H1 (cell line): ENCODE data around the gene ASTN2. TPM values are rescaled to one million over a fixed set of nuclear protein-coding genes. Genes with fewer than 3 reads are reported as not detected.

Experiments used
- CTCF ChIA-PET: fragments of 300-600 bp; sonication (Branson Sonifier 250); formaldehyde crosslinking; loops from one replicate; lab custom pipeline; 2021; ENCODE audit not compliant: partially characterized antibody; lab: Charles Lee
- POLR2A ChIA-PET: fragments of 300-600 bp; sonication (Branson Sonifier 250); formaldehyde crosslinking; loops from one replicate; lab custom pipeline; 2021; ENCODE audit warnings: inconsistent platforms; ENCODE audit not compliant: partially characterized antibody; lab: Charles Lee
- DNase-seq, 2 experiments: peaks; one replicate each; pipeline versions ENCODE4 v3.0.0 to v3.0.0-alpha.2; 2010 to 2022; ENCODE audit warnings: low spot score in 2 of 2, low read depth in 1 of 2, mixed read lengths in 1 of 2
- FAIRE-seq: peaks from 2 replicates; lab custom pipeline; 2011; peaks lifted over from hg19 to GRCh38; lab: Jason Lieb, UNC
- H2AFZ ChIP-seq: 2 replicates; pipeline ENCODE4 v1.8.1; 2012; ENCODE audit warnings: low read length, inconsistent platforms
- H2AK5ac ChIP-seq: 2 replicates; pipeline ENCODE4 v1.6.1; 2013; ENCODE audit warnings: low read depth, low read length
- H2BK120ac ChIP-seq: replicated peaks from 2 replicates; pipeline ENCODE3; 2013; ENCODE audit warnings: low read depth, low read length, inconsistent platforms
- H2BK12ac ChIP-seq: 2 replicates; pipeline ENCODE4 v1.6.1; 2013; ENCODE audit warnings: low read depth, low read length
- H2BK15ac ChIP-seq: 2 replicates; pipeline ENCODE4 v1.6.1; 2013; ENCODE audit warnings: low read length
- H2BK20ac ChIP-seq: 2 replicates; pipeline ENCODE4 v1.6.1; 2013; ENCODE audit warnings: low read length
- H2BK5ac ChIP-seq: 2 replicates; pipeline ENCODE4 v1.6.1; 2013; ENCODE audit warnings: low read depth, low read length
- H3K14ac ChIP-seq: 2 replicates; pipeline ENCODE4 v1.6.1; 2013; ENCODE audit warnings: inconsistent platforms; ENCODE audit not compliant: insufficient read length
- H3K18ac ChIP-seq: 2 replicates; pipeline ENCODE4 v1.6.1; 2013; ENCODE audit warnings: low read length; ENCODE audit errors: extremely low read depth
- H3K23ac ChIP-seq: 2 replicates; pipeline ENCODE4 v1.6.1; 2013; ENCODE audit warnings: inconsistent platforms; ENCODE audit not compliant: insufficient read length
- H3K23me2 ChIP-seq: 2 replicates; pipeline ENCODE4 v1.6.1; 2013; ENCODE audit warnings: low read depth, low read length
- H3K27ac ChIP-seq: 2 replicates; pipeline ENCODE4 v1.6.1; 2011; ENCODE audit warnings: low read depth, low read length, inconsistent platforms
- H3K27me3 ChIP-seq, 4 experiments: replicated peaks in 1 of 4; 1 replicate in 1 of 4; 2 replicates in 3 of 4; pipeline versions ENCODE4 v1.6.1 to v1.8.1; 2011 to 2013; ENCODE audit warnings: low read length in 3 of 4, mild to moderate bottlenecking in 3 of 4, inconsistent platforms in 2 of 4, mixed read lengths in 2 of 4, moderate library complexity in 1 of 4; ENCODE audit not compliant: control insufficient read depth in 3 of 4, insufficient read depth in 3 of 4; ENCODE audit errors: extremely low read depth in 1 of 4
- H3K36me3 ChIP-seq, 4 experiments: 2 replicates each; pipeline versions ENCODE4 v1.6.1 to v1.8.1; 2011 to 2013; ENCODE audit warnings: mild to moderate bottlenecking in 4 of 4, low read length in 3 of 4, moderate library complexity in 2 of 4, control low read depth in 1 of 4, inconsistent platforms in 1 of 4; ENCODE audit not compliant: insufficient read depth in 4 of 4, control insufficient read depth in 2 of 4
- H3K4ac ChIP-seq: replicated peaks from 2 replicates; pipeline ENCODE3; 2013; ENCODE audit warnings: low read length, low read depth, mixed read lengths, inconsistent platforms; ENCODE audit not compliant: insufficient read length
- H3K4me1 ChIP-seq, 4 experiments: replicated peaks in 1 of 4; 1 replicate in 1 of 4; 2 replicates in 3 of 4; pipeline versions ENCODE4 v1.6.1 to v1.8.1; 2011 to 2013; ENCODE audit warnings: low read length in 3 of 4, inconsistent platforms in 2 of 4, mixed read lengths in 1 of 4; ENCODE audit not compliant: insufficient read depth in 4 of 4, control insufficient read depth in 3 of 4
- H3K4me2 ChIP-seq, 2 experiments: 2 replicates each; pipeline versions ENCODE4 v1.6.1 to v1.8.1; 2011 to 2013; ENCODE audit warnings: low read depth in 2 of 2, low read length in 2 of 2, control low read depth in 1 of 2, inconsistent platforms in 1 of 2, mild to moderate bottlenecking in 1 of 2; ENCODE audit not compliant: insufficient read depth in 1 of 2
- H3K4me3 ChIP-seq, 4 experiments: fragments of 200-600, 300-600 bp in 1 of 4; sonication (generic), shearing (Covaris generic), sonication (Bioruptor Twin) in 1 of 4; 2 replicates each; pipeline versions ENCODE4 v1.5.1 to v1.8.1; 2011 to 2016; ENCODE audit warnings: low read length in 4 of 4, low read depth in 3 of 4, control low read depth in 2 of 4, inconsistent platforms in 2 of 4, mild to moderate bottlenecking in 2 of 4, mixed read lengths in 1 of 4, moderate library complexity in 1 of 4; ENCODE audit not compliant: insufficient read depth in 2 of 4; ENCODE audit errors: extremely low read depth in 1 of 4
- H3K56ac ChIP-seq: replicated peaks from 2 replicates; pipeline ENCODE3; 2013; ENCODE audit warnings: low read depth, mild to moderate bottlenecking, mixed read lengths, low read length, inconsistent platforms; ENCODE audit not compliant: insufficient read length
- H3K79me1 ChIP-seq: 2 replicates; pipeline ENCODE4 v1.6.1; 2013; ENCODE audit warnings: low read depth, low read length, control low read depth
- H3K79me2 ChIP-seq, 2 experiments: 2 replicates each; pipeline versions ENCODE4 v1.6.1 to v1.8.1; 2012 to 2013; ENCODE audit warnings: low read length in 2 of 2, mild to moderate bottlenecking in 2 of 2, inconsistent platforms in 1 of 2; ENCODE audit not compliant: insufficient read depth in 2 of 2, control insufficient read depth in 1 of 2
- H3K9ac ChIP-seq, 4 experiments: replicated peaks in 1 of 4; 1 replicate in 1 of 4; 2 replicates in 3 of 4; pipeline versions ENCODE4 v1.6.1 to v1.8.1; 2011 to 2013; ENCODE audit warnings: low read depth in 3 of 4, low read length in 3 of 4, control low read depth in 2 of 4, mild to moderate bottlenecking in 2 of 4, moderate library complexity in 2 of 4, inconsistent platforms in 1 of 4; ENCODE audit errors: extremely low read depth in 1 of 4
- H3K9me3 ChIP-seq, 2 experiments: 2 replicates each; pipeline versions ENCODE4 v1.6.1 to v1.8.1; 2012 to 2013; ENCODE audit warnings: mild to moderate bottlenecking in 2 of 2, moderate library complexity in 2 of 2, control low read depth in 1 of 2, inconsistent platforms in 1 of 2, low read depth in 1 of 2, low read length in 1 of 2, mixed read lengths in 1 of 2; ENCODE audit not compliant: insufficient read depth in 2 of 2
- H4K20me1 ChIP-seq, 2 experiments: replicated peaks in 1 of 2; 2 replicates each; pipeline versions ENCODE3 to v1.8.1; 2011 to 2013; ENCODE audit warnings: inconsistent platforms in 2 of 2, low read length in 2 of 2, mild to moderate bottlenecking in 1 of 2; ENCODE audit not compliant: insufficient read depth in 2 of 2, control insufficient read depth in 1 of 2
- H4K5ac ChIP-seq: 2 replicates; pipeline ENCODE4 v1.6.1; 2013; ENCODE audit warnings: low read length, low read depth, mixed read lengths, inconsistent platforms; ENCODE audit not compliant: insufficient read length
- H4K8ac ChIP-seq: 2 replicates; pipeline ENCODE4 v1.8.0; 2013; ENCODE audit warnings: mild to moderate bottlenecking, moderate library complexity, low read length, inconsistent platforms; ENCODE audit not compliant: insufficient read depth; ENCODE audit errors: extremely low read depth
- H4K91ac ChIP-seq: replicated peaks from 2 replicates; pipeline ENCODE3; 2013; ENCODE audit warnings: low read length, mixed read lengths, inconsistent platforms; ENCODE audit not compliant: insufficient read length
- BRCA1 ChIP-seq: IDR thresholded peaks from 2 replicates; pipeline ENCODE4 v1.6.1; 2012; ENCODE audit warnings: low read depth, low read length, improper control_type of control experiment
- CBX5 ChIP-seq: fragments of 300-800, 300-1000 bp; sonication (generic); IDR thresholded peaks from 2 replicates; pipeline ENCODE4 v1.7.1; 2016; ENCODE audit warnings: antibody characterized with exemption, low read length, low read depth
- EZH2 ChIP-seq: fragments of 200-600 bp; sonication (generic); IDR thresholded peaks from 2 replicates; pipeline ENCODE4 v1.7.1; 2012; ENCODE audit warnings: low read depth, mild to moderate bottlenecking, moderate library complexity, low read length, inconsistent platforms; ENCODE audit not compliant: severe bottlenecking
- JUN ChIP-seq: IDR thresholded peaks from 2 replicates; pipeline ENCODE4 v1.6.1; 2011; ENCODE audit warnings: low read depth, mild to moderate bottlenecking, improper control_type of control experiment, low read length
- NRF1 ChIP-seq: IDR thresholded peaks from 2 replicates; pipeline ENCODE4 v1.6.1; 2011; ENCODE audit warnings: mild to moderate bottlenecking, low read depth, low read length, improper control_type of control experiment
- RAD21 ChIP-seq, 2 experiments: IDR thresholded peaks in 1 of 2; conservative IDR thresholded peaks in 1 of 2; 2 replicates each; pipeline ENCODE4 v1.6.1; 2011; ENCODE audit warnings: low read depth in 2 of 2, low read length in 2 of 2, improper control_type of control experiment in 1 of 2, inconsistent platforms in 1 of 2, mild to moderate bottlenecking in 1 of 2, moderate library complexity in 1 of 2
- SAP30 ChIP-seq: fragments of 300-600 bp; sonication (generic); IDR thresholded peaks from 2 replicates; pipeline ENCODE4 v1.7.1; 2012; ENCODE audit warnings: low read length, moderate library complexity, mild to moderate bottlenecking, inconsistent platforms; ENCODE audit not compliant: insufficient read depth, insufficient replicate concordance
- YY1 ChIP-seq: IDR thresholded peaks from 2 replicates; pipeline ENCODE4 v1.6.1; 2011; ENCODE audit warnings: low read depth, mild to moderate bottlenecking, low read length
- WGBS, 2 experiments: shearing (Covaris generic) in 1 of 2; methylation state at CpG; one replicate each; pipeline versions ENCODE4 v1.1.6 to v1.1.7; 2013 to 2015; ENCODE audit warnings: low lambda C conversion rate in 2 of 2, mixed read lengths in 2 of 2, inconsistent platforms in 1 of 2, low coverage in 1 of 2, missing lambda C conversion rate in 1 of 2; ENCODE audit not compliant: insufficient replicate concordance in 2 of 2, insufficient coverage in 1 of 2, insufficient read length in 1 of 2; ENCODE audit errors: extremely low coverage in 1 of 2, missing lambda C conversion rate in 1 of 2; 5-methylcytosine and 5-hydroxymethylcytosine counted together
- polyA plus RNA-seq, 7 experiments: library from polyadenylated mRNA; depleted of rRNA in 3 of 7; stranded (reverse) in 5 of 7; unstranded in 2 of 7; fragments of >200 nt in 5 of 7; fragments of 200-250 nt in 2 of 7; gene quantifications; 1 replicate in 5 of 7; 2 replicates in 1 of 7; 4 replicates in 1 of 7; pipeline versions ENCODE4 v1.2.1 to v1.2.3, GENCODE V29; 2011 to 2013; ENCODE audit warnings: missing spikeins in 2 of 7, mixed read lengths in 2 of 7
- total RNA-seq: library from RNA; stranded (reverse); fragmentation: NEBNext Ultra II Directional; extraction: Animal tissue kit (Norgen Biotek cat#: 25700); gene quantifications from 2 replicates; pipeline ENCODE4 v1.2.1, GENCODE V29; 2021
- TF ChIP-seq, protein P1 (sequence below), 3 experiments: IDR thresholded peaks; 1 replicate in 2 of 3; 2 replicates in 1 of 3; pipeline versions ENCODE4 v1.5.1 to v1.6.1; 2011; ENCODE audit warnings: low read length in 3 of 3, mild to moderate bottlenecking in 3 of 3, inconsistent platforms in 2 of 3, low read depth in 1 of 3, moderate library complexity in 1 of 3; ENCODE audit not compliant: insufficient read depth in 1 of 3; ENCODE audit errors: control extremely low read depth in 1 of 3

The ASTN2 gene
- total and polyA plus RNA-seq, 2 of the 8 experiments (the other 6 are each of a cell fraction or from before 2014, with no cell fraction given), result 8.2 to 13.7 TPM

DNA sequence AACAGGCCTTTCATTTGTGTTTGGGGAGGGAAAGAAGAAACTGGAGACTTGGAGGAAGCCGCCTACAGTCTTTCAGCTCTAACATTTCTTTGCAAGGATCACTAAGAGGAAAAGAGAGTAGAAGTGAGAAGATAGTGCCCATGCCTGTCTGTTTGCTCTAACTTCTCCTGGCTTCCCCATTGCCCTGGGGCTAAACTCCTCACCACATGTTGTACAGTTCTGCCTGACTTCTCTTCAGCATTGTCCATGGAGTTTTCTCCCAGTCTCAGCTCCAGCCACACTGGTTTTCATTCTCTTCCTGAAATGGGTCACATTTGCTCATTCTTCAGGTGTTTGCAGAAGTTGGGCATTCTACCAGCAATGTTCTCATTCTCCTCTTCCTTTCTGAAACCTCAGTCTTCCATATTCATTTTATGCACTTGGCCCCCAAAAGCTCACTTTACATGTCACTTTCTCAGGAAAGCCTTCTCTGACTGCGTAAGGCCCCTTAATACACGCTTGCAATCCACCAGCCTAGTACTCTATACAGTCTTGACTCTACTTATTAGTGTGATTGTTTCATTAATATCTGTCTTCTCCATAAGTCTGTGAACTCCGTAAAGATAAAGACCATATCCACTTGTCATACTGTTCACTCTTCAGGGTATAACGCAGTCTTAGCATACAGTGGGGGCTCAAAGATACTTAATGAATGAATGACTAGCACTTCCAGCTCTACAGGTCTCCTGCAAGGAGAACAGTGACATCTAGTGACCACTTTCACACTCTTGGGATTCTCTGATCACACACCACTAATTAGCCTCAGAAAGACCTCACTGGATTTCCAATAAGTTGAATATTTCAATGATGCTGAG is 768.0 kb downstream of the ASTN2 start:
- Histone ChIP-seq H3K79me2 (no peaks in the 10 kb centered on the region), H3K4me1 (no peaks in the 10 kb centered on the region), H3K14ac (no peak overlapping the region), H2BK5ac (no peak overlapping the region), H3K56ac (no peak overlapping the region), H2BK12ac (no peak overlapping the region), H2BK120ac (no peak overlapping the region), H3K79me1 (no peaks in the 10 kb centered on the region), H3K9ac (no peak overlapping the region), H3K4ac (no peak overlapping the region), H2AFZ (no peak overlapping the region), H3K27me3 (no peaks in the 10 kb centered on the region), H3K27ac (no peak overlapping the region), H2BK20ac (no peak overlapping the region), H4K8ac (no peak overlapping the region), H3K36me3 (no peaks in the 10 kb centered on the region), H4K91ac (no peak overlapping the region), H2AK5ac (no peak overlapping the region), H4K20me1 (no peaks in the 10 kb centered on the region), H3K9me3 (no peaks in the 10 kb centered on the region), H3K18ac (no peak overlapping the region), H3K23ac (no peak overlapping the region), H4K5ac (no peak overlapping the region), H3K4me3 (no peak overlapping the region), H3K4me2 (no peak overlapping the region), H2BK15ac (no peak overlapping the region), H3K23me2 (no peaks in the 10 kb centered on the region)
- no peak for DNase-seq
- CTCF ChIA-PET, result interaction anchor here (0.8 to 3.8 kb wide), 22 partner anchors 12 to 1055 kb away, joined by 3 to 66 read pairs (median 4); no protein-coding TSS in a partner anchor
- WGBS, 2 experiments, result 84% methylated on average over 5 of the region's 5 CpGs; no CpG with 5 or more reads in 1 of the 2 experiments
- peak; percentile 82 for FAIRE-seq
- POLR2A ChIA-PET, result no interaction called here
- TF ChIP-seq EZH2 (no peak), JUN (no peak), RAD21 (IDR thresholded peaks at IDR 0.05 in 1 of 2, conservative IDR thresholded peaks at IDR 0.05 in 1 of 2; ENCODE audit: low read depth in 2 of 2, low read length in 2 of 2) (peak; percentile 79 to 81), SAP30 (no peak), CBX5 (no peak), BRCA1 (no peak), YY1 (no peak), NRF1 (no peak)
- TF ChIP-seq, protein P1, sequence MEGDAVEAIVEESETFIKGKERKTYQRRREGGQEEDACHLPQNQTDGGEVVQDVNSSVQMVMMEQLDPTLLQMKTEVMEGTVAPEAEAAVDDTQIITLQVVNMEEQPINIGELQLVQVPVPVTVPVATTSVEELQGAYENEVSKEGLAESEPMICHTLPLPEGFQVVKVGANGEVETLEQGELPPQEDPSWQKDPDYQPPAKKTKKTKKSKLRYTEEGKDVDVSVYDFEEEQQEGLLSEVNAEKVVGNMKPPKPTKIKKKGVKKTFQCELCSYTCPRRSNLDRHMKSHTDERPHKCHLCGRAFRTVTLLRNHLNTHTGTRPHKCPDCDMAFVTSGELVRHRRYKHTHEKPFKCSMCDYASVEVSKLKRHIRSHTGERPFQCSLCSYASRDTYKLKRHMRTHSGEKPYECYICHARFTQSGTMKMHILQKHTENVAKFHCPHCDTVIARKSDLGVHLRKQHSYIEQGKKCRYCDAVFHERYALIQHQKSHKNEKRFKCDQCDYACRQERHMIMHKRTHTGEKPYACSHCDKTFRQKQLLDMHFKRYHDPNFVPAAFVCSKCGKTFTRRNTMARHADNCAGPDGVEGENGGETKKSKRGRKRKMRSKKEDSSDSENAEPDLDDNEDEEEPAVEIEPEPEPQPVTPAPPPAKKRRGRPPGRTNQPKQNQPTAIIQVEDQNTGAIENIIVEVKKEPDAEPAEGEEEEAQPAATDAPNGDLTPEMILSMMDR (IDR thresholded peaks at IDR 0.05; ENCODE audit: control extremely low read depth in 1 of 3, insufficient read depth in 1 of 3, low read depth in 1 of 3, low read length in 3 of 3), result peak in 2 of 3 experiments; percentile 63 to 71; a peak in 3 of 4 replicates
